Measurements from ENCODE around the gene CCDC141. TPM values are rescaled to one million over a fixed set of nuclear protein-coding genes. Genes with fewer than 3 reads are reported as not detected.

Gene CCDC141
- total RNA-seq, 1 donor from 2014 or later: 1.2 TPM

DNA sequence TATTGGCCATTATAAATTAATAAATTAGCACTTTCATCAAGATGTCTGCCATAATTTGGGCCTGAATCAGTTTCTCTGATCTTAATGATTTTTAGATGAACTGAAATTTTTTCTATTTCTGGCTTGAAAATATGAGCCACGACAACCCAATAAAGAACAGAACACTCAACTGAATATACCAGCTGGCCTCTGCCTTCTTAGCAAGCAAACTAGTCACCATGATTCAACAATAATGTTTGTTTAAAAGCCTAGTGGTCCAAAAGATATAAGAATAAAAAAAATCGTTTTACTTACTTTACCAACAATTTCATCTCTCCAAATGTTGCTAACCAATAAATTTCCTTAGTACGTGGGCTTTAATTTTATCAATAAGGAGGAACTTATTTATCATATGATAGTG, 176.0 kb downstream of the CCDC141 start:
- H3K9me3 Mint-ChIP-seq: no peaks in the 10 kb centered on the region
- no peaks in the 10 kb centered on the region for H3K27me3 Mint-ChIP-seq (ENCODE audit: low read depth)
- H3K4me3 Mint-ChIP-seq: no peak overlapping the region
- H3K4me1 Mint-ChIP-seq: peaks cover 5% of the 10 kb centered on the region
- no peaks in the 10 kb centered on the region for H3K36me3 Mint-ChIP-seq
- TF ChIP-seq, protein P1, sequence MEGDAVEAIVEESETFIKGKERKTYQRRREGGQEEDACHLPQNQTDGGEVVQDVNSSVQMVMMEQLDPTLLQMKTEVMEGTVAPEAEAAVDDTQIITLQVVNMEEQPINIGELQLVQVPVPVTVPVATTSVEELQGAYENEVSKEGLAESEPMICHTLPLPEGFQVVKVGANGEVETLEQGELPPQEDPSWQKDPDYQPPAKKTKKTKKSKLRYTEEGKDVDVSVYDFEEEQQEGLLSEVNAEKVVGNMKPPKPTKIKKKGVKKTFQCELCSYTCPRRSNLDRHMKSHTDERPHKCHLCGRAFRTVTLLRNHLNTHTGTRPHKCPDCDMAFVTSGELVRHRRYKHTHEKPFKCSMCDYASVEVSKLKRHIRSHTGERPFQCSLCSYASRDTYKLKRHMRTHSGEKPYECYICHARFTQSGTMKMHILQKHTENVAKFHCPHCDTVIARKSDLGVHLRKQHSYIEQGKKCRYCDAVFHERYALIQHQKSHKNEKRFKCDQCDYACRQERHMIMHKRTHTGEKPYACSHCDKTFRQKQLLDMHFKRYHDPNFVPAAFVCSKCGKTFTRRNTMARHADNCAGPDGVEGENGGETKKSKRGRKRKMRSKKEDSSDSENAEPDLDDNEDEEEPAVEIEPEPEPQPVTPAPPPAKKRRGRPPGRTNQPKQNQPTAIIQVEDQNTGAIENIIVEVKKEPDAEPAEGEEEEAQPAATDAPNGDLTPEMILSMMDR (IDR thresholded peaks at IDR 0.05; ENCODE audit: unreplicated experiment): no peak
- H3K27ac Mint-ChIP-seq: no peak overlapping the region
- DNase-seq (ENCODE audit: low spot score in 2 of 2, unreplicated experiment in 2 of 2): no peak

DNA sequence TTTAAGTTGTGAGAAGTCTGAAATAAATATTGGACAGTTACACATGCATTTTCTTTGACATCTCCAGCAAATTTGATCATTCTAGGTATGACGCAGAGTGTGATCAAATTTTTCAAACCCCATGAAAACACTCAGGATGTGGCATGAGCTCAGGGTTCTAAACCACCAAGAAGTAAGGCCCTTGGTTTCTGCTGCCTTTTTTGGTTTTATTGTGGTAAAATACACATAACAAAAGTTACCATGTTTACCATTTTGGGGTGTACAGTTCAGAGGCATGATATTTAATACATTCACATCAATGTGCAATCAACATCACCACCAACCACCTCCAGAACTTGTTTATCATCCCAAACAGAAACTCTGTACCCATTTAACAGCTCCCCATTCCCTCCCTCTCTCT, 178.4 kb downstream of the CCDC141 start:
- H3K27ac Mint-ChIP-seq: no peak overlapping the region
- H3K4me3 Mint-ChIP-seq: no peak overlapping the region
- H3K9me3 Mint-ChIP-seq: no peaks in the 10 kb centered on the region
- TF ChIP-seq, protein P1 (IDR thresholded peaks at IDR 0.05; ENCODE audit: unreplicated experiment): no peak
- H3K4me1 Mint-ChIP-seq: peaks cover 5% of the 10 kb centered on the region
- no peak for DNase-seq (ENCODE audit: low spot score in 2 of 2, unreplicated experiment in 2 of 2)
- no peaks in the 10 kb centered on the region for H3K36me3 Mint-ChIP-seq
- peaks cover 2% of the 10 kb centered on the region for H3K27me3 Mint-ChIP-seq (ENCODE audit: low read depth)

DNA sequence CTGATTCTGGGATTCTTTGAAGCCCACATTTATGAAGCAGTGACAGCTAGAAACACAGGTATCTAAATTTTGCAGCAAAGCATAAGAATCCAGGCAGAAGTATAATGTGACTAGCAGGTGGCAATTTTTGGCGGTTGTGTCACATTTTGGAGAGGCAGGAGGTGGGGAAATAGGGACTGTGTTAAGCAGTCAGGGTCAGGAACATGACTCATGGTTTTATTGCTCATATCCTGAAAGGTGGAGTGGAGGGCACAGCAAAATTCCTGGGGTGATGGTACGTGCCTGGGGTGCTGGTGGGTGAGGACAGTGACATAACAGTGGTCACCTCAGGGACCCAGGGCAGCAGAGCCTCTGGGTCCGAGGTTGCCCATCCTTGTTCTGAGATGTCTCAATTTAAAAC, 179.2 kb downstream of the CCDC141 start:
- Mint-ChIP-seq H3K27ac (no peak overlapping the region), H3K4me1 (peaks cover 9% of the 10 kb centered on the region), H3K9me3 (no peaks in the 10 kb centered on the region), H3K4me3 (no peak overlapping the region), H3K27me3 (ENCODE audit: low read depth) (peaks cover 2% of the 10 kb centered on the region), H3K36me3 (no peaks in the 10 kb centered on the region)
- DNase-seq (ENCODE audit: low spot score in 2 of 2, unreplicated experiment in 2 of 2): no peak
- TF ChIP-seq, protein P1 (IDR thresholded peaks at IDR 0.05; ENCODE audit: unreplicated experiment): no peak

DNA sequence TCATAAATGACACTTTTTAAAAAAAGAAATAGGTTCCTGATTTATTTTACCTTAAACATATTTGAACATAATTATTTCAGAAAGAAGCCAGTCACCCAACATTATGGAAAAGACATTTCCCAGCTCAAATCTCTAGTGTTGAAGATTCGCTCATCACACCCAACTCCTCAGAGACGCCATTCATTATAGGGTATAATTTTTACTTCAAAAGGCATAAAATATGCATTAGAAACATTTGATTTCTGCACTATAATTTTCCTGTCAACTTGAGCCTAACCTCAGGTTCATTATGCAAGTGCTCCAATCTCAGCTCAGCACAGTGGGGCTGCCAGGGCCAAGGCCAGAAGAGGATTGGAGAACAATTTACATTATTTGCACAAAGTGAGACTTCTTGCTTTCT, 183.9 kb downstream of the CCDC141 start:
- no peak overlapping the region for H3K27ac Mint-ChIP-seq
- no peaks in the 10 kb centered on the region for H3K9me3 Mint-ChIP-seq
- TF ChIP-seq, protein P1 (IDR thresholded peaks at IDR 0.05; ENCODE audit: unreplicated experiment): no peak
- peaks cover 16% of the 10 kb centered on the region for H3K4me1 Mint-ChIP-seq
- no peak for DNase-seq (ENCODE audit: low spot score in 2 of 2, unreplicated experiment in 2 of 2)
- H3K27me3 Mint-ChIP-seq (ENCODE audit: low read depth): peaks cover 2% of the 10 kb centered on the region
- no peaks in the 10 kb centered on the region for H3K36me3 Mint-ChIP-seq
- H3K4me3 Mint-ChIP-seq: no peak overlapping the region

DNA sequence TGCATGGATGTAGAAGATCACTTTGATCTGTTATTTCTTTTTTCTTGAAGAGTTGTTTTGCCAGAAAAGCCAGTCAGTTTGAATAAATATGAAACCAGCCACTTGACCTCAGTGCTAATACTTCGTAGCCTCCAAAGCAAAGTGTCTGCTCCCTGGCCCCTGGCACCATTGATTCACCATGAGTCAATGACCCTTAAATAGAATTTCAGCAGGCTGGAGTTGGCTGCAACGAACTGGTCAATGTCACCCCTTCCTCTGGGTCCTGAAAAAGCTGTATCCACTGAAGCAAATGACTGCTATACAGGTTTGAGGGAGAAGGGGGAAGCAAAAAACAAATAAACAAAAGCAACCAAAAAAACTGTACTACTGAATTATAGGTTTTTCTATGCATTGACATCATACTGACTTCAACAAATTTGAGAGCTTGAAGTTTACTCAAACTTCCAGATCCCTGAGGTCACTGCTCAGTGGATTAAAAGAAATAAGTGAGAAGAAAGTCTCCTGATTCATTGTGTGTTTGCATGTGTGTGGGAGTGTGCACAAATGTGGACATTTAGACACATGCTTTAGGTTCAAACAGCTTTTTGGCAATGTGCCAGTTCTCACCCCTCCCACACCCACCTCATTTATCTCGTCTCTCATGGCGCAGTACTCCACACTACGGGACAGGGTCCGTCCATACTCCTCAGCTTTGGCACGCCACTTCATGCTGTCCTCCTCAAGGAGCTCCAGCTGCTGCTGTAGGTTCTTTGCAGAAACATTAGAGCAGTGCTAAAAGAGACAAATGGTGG, 184.6 kb downstream of the CCDC141 start:
- peak in 1 of 2 experiments; percentile 45 for DNase-seq (ENCODE audit: low spot score in 2 of 2, unreplicated experiment in 2 of 2)
- Mint-ChIP-seq H3K27me3 (ENCODE audit: low read depth) (peaks cover 2% of the 10 kb centered on the region), H3K4me3 (no peak overlapping the region), H3K27ac (no peak overlapping the region), H3K4me1 (peaks cover 16% of the 10 kb centered on the region), H3K36me3 (no peaks in the 10 kb centered on the region), H3K9me3 (no peaks in the 10 kb centered on the region)
- TF ChIP-seq, protein P1 (IDR thresholded peaks at IDR 0.05; ENCODE audit: unreplicated experiment): no peak

Measured in mesothelial cell of epicardium (in vitro differentiated cells).